SKM-1 (cell line): ENCODE measurements around the gene NDUFA12.

Experiments
- DNase-seq: peaks from one replicate; lab custom pipeline; 2025; ENCODE audit not compliant: unreplicated experiment; lab: John Stamatoyannopoulos, UW

The NDUFA12 gene

GRCh38 chr12:94982456-94982855 lies 21.0 kb downstream of the NDUFA12 start:
- DNase-seq, result no peak

GRCh38 chr12:94980577-94980976 lies 22.9 kb downstream of the NDUFA12 start:
- DNase-seq, result no peak

GRCh38 chr12:94979941-94980340 lies 23.6 kb downstream of the NDUFA12 start:
- DNase-seq, result no peak

- no peak for DNase-seq
Observed at GRCh38 chr12:94977766-94978468, 25.6 kb downstream of the NDUFA12 start.

- no peak for DNase-seq
Observed at GRCh38 chr12:94973221-94973620, 30.3 kb downstream of the NDUFA12 start.

- no peak for DNase-seq
Observed at GRCh38 chr12:94972795-94973194, 30.7 kb downstream of the NDUFA12 start.

- DNase-seq, result no peak
Observed at GRCh38 chr12:94971923-94972322, 31.6 kb downstream of the NDUFA12 start.

GRCh38 chr12:94970560-94970959 lies 32.9 kb downstream of the NDUFA12 start:
- no peak for DNase-seq

- no peak for DNase-seq
Observed at GRCh38 chr12:94969424-94969823, 34.1 kb downstream of the NDUFA12 start.

- DNase-seq, result no peak
Observed at GRCh38 chr12:94965982-94966630, 37.4 kb downstream of the NDUFA12 start.

GRCh38 chr12:94963649-94964048 lies 39.8 kb downstream of the NDUFA12 start:
- DNase-seq, result no peak

- DNase-seq, result no peak
Observed at GRCh38 chr12:94962670-94963069, 40.8 kb downstream of the NDUFA12 start.

- no peak for DNase-seq
Observed at GRCh38 chr12:94961911-94962310, 41.6 kb downstream of the NDUFA12 start.

GRCh38 chr12:94961256-94961824 lies 42.2 kb downstream of the NDUFA12 start:
- no peak for DNase-seq

- DNase-seq, result no peak
Observed at GRCh38 chr12:94957006-94957405, 46.5 kb downstream of the NDUFA12 start.

- DNase-seq, result no peak
Observed at GRCh38 chr12:94954948-94955592, 48.4 kb downstream of the NDUFA12 start.

GRCh38 chr12:94954029-94954685 lies 49.3 kb downstream of the NDUFA12 start:
- no peak for DNase-seq

- DNase-seq, result no peak
Observed at GRCh38 chr12:94952325-94952724, 51.2 kb downstream of the NDUFA12 start.

GRCh38 chr12:94951071-94951934 lies 52.2 kb downstream of the NDUFA12 start:
- no peak for DNase-seq

GRCh38 chr12:94948232-94948810 lies 55.2 kb downstream of the NDUFA12 start:
- DNase-seq, result peak; percentile 21
